ENCODE measurements around the gene SRPX. TPM values are rescaled to one million over a fixed set of nuclear protein-coding genes. Genes with fewer than 3 reads are reported as not detected.

Gene SRPX
- total and polyA plus RNA-seq, 2 of the 13 experiments (the other 11 are each of a cell fraction or from before 2014, with no cell fraction given) = 0.30 TPM; not detected in 1

DNA sequence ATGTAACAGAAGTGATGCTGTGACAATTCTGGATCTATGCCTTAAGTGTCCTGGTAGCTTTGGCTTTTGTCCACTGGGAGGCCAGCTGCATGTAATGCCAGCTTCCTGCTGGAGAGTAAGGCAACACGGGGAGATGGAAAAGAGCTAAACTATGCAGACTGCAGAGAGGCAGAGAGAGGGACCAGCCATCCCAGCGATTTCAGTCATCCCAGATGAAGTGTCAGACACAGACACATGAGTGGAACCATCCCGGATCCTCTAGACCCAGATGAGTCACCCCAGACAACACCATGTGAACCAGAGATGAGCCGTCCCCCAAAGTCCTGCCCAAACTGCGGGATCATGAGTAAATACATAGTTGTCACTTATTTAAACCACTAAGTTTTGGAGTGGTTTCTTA lies 14.6 kb downstream of the SRPX start:
- intact Hi-C loops (cut with micrococcal nuclease; ENCODE audit: unreplicated experiment) (no loop called here), in situ Hi-C loops (cut with HindIII; ENCODE audit: extremely low pct_ligation_motif_present, low pct_unique_long_range_greater_than_20kb) (no loop called here)
- no peak overlapping the region for H2AFZ ChIP-seq (ENCODE audit: low read length)
- ATAC-seq = no peak
- no peak overlapping the region for H3K4me3 ChIP-seq (replicated peaks in 1 of 3; ENCODE audit: insufficient read depth in 1 of 3, low read depth in 2 of 3, low read length in 3 of 3)
- H3K79me2 ChIP-seq (ENCODE audit: insufficient read depth, low read length) = no peaks in the 10 kb centered on the region
- ChIA-PET CTCF (ENCODE audit: low intra/inter-chr PET ratio, low total read pairs) (no interaction called here), POLR2A (no interaction called here)
- H3K27ac ChIP-seq (ENCODE audit: extremely low read length, insufficient read depth, low read length) = no peak overlapping the region
- no peaks in the 10 kb centered on the region for H3K4me1 ChIP-seq (ENCODE audit: insufficient read depth, low read length)
- H4K20me1 ChIP-seq (ENCODE audit: insufficient read depth, low read length) = no peaks in the 10 kb centered on the region
- BruUV-seq (replicated peaks) = no TSS peak
- no peak overlapping the region for H3K4me2 ChIP-seq (ENCODE audit: low read depth, low read length)
- H3K27me3 ChIP-seq (ENCODE audit: control insufficient read depth in 1 of 2, insufficient read depth in 2 of 2, low read length in 2 of 2) = no peaks in the 10 kb centered on the region
- no peak for DNase-seq (ENCODE audit: low spot score)
- H3K9ac ChIP-seq (ENCODE audit: insufficient read depth, low read depth, low read length) = no peak overlapping the region
- H3K9me3 ChIP-seq (ENCODE audit: low read length) = no peaks in the 10 kb centered on the region
- no peaks in the 10 kb centered on the region for H3K36me3 ChIP-seq (replicated peaks in 1 of 2; ENCODE audit: control insufficient read depth in 1 of 2, insufficient read depth in 2 of 2, low read length in 2 of 2)
- FAIRE-seq = no peak
- WGBS (ENCODE audit: low lambda C conversion rate) = 4% methylated on average over 4 of the region's 5 CpGs
- TF ChIP-seq, protein P1, sequence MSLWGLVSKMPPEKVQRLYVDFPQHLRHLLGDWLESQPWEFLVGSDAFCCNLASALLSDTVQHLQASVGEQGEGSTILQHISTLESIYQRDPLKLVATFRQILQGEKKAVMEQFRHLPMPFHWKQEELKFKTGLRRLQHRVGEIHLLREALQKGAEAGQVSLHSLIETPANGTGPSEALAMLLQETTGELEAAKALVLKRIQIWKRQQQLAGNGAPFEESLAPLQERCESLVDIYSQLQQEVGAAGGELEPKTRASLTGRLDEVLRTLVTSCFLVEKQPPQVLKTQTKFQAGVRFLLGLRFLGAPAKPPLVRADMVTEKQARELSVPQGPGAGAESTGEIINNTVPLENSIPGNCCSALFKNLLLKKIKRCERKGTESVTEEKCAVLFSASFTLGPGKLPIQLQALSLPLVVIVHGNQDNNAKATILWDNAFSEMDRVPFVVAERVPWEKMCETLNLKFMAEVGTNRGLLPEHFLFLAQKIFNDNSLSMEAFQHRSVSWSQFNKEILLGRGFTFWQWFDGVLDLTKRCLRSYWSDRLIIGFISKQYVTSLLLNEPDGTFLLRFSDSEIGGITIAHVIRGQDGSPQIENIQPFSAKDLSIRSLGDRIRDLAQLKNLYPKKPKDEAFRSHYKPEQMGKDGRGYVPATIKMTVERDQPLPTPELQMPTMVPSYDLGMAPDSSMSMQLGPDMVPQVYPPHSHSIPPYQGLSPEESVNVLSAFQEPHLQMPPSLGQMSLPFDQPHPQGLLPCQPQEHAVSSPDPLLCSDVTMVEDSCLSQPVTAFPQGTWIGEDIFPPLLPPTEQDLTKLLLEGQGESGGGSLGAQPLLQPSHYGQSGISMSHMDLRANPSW (CRISPR knock-in tag; IDR thresholded peaks at IDR 0.05; ENCODE audit: borderline replicate concordance) = no peak
- no peak for TF ChIP-seq ZBTB3 (CRISPR knock-in tag; IDR thresholded peaks at IDR 0.05; ENCODE audit: borderline replicate concordance, low read depth)
- TF ChIP-seq HMGXB4 (CRISPR knock-in tag; IDR thresholded peaks at IDR 0.05; ENCODE audit: borderline replicate concordance in 1 of 2, low read depth in 1 of 2) = no peak
- no peak for TF ChIP-seq ZNF230 (CRISPR knock-in tag; IDR thresholded peaks at IDR 0.05)
- TF ChIP-seq GLMP (CRISPR knock-in tag; IDR thresholded peaks at IDR 0.05; ENCODE audit: borderline replicate concordance) = no peak
- TF ChIP-seq STAG1 (CRISPR knock-in tag; IDR thresholded peaks at IDR 0.05) = no peak
- no peak for TF ChIP-seq ZNF552 (CRISPR knock-in tag; IDR thresholded peaks at IDR 0.05; ENCODE audit: borderline replicate concordance)
- TF ChIP-seq KLF16 (CRISPR knock-in tag; IDR thresholded peaks at IDR 0.05) = no peak
- TF ChIP-seq ZNF513 (CRISPR knock-in tag; conservative IDR thresholded peaks at IDR 0.05) = no peak
- TF ChIP-seq U2AF2 (IDR thresholded peaks at IDR 0.05; ENCODE audit: low read depth, low read length) = no peak
- TF ChIP-seq RARA (CRISPR knock-in tag; IDR thresholded peaks at IDR 0.05) = no peak
- no peak for TF ChIP-seq ZNF557 (CRISPR knock-in tag; IDR thresholded peaks at IDR 0.05)
- TF ChIP-seq ZNF605 (CRISPR knock-in tag; IDR thresholded peaks at IDR 0.05) = no peak
- TF ChIP-seq ZNF362 (CRISPR knock-in tag; IDR thresholded peaks at IDR 0.05; ENCODE audit: borderline replicate concordance) = no peak
- no peak for TF ChIP-seq SOX13 (IDR thresholded peaks at IDR 0.05)
- no peak for TF ChIP-seq SOX13 (CRISPR knock-in tag; conservative IDR thresholded peaks at IDR 0.05 in 1 of 2, IDR thresholded peaks at IDR 0.05 in 1 of 2)
- no peak for TF ChIP-seq ZNF7 (CRISPR knock-in tag; IDR thresholded peaks at IDR 0.05)
